ENCODE data around the gene KATNAL2.

DNA sequence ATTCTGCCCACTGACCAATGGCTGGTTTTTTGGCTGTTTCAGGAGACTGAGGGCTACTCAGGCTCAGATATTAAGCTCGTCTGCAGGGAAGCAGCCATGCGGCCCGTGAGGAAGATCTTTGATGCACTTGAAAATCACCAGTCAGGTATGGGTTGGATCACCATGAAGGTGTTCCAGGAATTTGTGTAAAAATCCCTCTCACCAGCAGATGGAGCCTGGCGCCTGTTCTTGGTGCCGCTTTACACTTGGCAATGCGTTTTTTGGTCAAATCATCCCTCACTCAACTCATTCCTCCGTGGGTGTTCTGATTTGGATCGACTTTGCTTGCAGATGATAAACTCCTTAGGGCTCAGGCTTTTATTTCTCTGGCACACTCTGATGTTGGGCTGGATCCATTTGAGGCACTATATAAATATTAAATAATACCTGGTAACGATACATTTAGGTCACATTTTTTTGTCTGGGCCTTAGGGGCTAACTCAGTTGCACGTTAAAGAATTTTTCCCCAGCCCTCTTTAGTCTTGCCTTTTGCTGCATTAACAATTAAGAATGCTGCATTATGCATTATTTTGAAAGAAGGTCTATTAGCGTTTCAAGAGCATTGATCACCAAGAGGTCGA lies 182.9 kb downstream of the KATNAL2 start:
- TF ChIP-seq, protein P1, sequence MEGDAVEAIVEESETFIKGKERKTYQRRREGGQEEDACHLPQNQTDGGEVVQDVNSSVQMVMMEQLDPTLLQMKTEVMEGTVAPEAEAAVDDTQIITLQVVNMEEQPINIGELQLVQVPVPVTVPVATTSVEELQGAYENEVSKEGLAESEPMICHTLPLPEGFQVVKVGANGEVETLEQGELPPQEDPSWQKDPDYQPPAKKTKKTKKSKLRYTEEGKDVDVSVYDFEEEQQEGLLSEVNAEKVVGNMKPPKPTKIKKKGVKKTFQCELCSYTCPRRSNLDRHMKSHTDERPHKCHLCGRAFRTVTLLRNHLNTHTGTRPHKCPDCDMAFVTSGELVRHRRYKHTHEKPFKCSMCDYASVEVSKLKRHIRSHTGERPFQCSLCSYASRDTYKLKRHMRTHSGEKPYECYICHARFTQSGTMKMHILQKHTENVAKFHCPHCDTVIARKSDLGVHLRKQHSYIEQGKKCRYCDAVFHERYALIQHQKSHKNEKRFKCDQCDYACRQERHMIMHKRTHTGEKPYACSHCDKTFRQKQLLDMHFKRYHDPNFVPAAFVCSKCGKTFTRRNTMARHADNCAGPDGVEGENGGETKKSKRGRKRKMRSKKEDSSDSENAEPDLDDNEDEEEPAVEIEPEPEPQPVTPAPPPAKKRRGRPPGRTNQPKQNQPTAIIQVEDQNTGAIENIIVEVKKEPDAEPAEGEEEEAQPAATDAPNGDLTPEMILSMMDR (IDR thresholded peaks at IDR 0.05): peak; percentile 18 to 58
- TF ChIP-seq POLR2A (IDR thresholded peaks at IDR 0.05) (no peak), POLR2AphosphoS5 (IDR thresholded peaks at IDR 0.05) (no peak)
